Parathyroid adenoma (tissue), 2 donors: ENCODE data around the gene SHROOM1.

Source experiments
- H2AFZ ChIP-seq: fragments of 300-600 bp; sonication (generic); one replicate; pipeline ENCODE4 v1.7.0; 2017; ENCODE audit warnings: antibody characterized with exemption, mild to moderate bottlenecking
- H3K27ac ChIP-seq: fragments of 300-600 bp; sonication (generic); one replicate; pipeline ENCODE4 v1.7.0; 2017
- H3K27me3 ChIP-seq: fragments of 300-600 bp; sonication (generic); one replicate; pipeline ENCODE4 v1.7.0; 2017; ENCODE audit warnings: low read length; ENCODE audit not compliant: control insufficient read depth, insufficient read depth
- H3K36me3 ChIP-seq: fragments of 300-600 bp; sonication (generic); one replicate; pipeline ENCODE4 v1.7.0; 2017; ENCODE audit warnings: low read length; ENCODE audit not compliant: control insufficient read depth, insufficient read depth
- H3K4me1 ChIP-seq: fragments of 300-600 bp; sonication (generic); one replicate; pipeline ENCODE4 v1.7.0; 2017; ENCODE audit warnings: control low read depth
- H3K4me2 ChIP-seq: fragments of 300-600 bp; sonication (generic); one replicate; pipeline ENCODE4 v1.7.0; 2017; ENCODE audit warnings: low read length
- H3K4me3 ChIP-seq: fragments of 300-600 bp; sonication (generic); one replicate; pipeline ENCODE4 v1.7.0; 2017; ENCODE audit warnings: low read depth, low read length
- H3K79me2 ChIP-seq: fragments of 300-600 bp; sonication (generic); one replicate; pipeline ENCODE4 v1.7.0; 2017; ENCODE audit warnings: control low read depth
- H3K9ac ChIP-seq: fragments of 300-600 bp; sonication (generic); one replicate; pipeline ENCODE4 v1.7.0; 2017; ENCODE audit warnings: mild to moderate bottlenecking
- H3K9me3 ChIP-seq: fragments of 300-600 bp; sonication (generic); one replicate; pipeline ENCODE4 v1.7.0; 2017; ENCODE audit warnings: low read length; ENCODE audit not compliant: control insufficient read depth
- CTCF ChIP-seq: fragments of 300-600 bp; sonication (generic); IDR thresholded peaks from one replicate; pipeline ENCODE4 v1.7.0; 2017; ENCODE audit warnings: antibody characterized with exemption, mild to moderate bottlenecking
- donor health status: primary hyperparathyroidism.

Gene SHROOM1

GRCh38 chr5:132823481-132824050 is 6.9 kb downstream of the SHROOM1 start:
- no peak for TF ChIP-seq CTCF
- Histone ChIP-seq H2AFZ (no peak overlapping the region), H3K79me2 (no peaks in the 10 kb centered on the region), H3K4me1 (no peaks in the 10 kb centered on the region), H3K4me2 (no peak overlapping the region), H3K27ac (no peak overlapping the region), H3K9me3 (no peaks in the 10 kb centered on the region), H3K4me3 (no peak overlapping the region), H3K9ac (no peak overlapping the region), H3K27me3 (no peaks in the 10 kb centered on the region), H3K36me3 (no peaks in the 10 kb centered on the region)

DNA sequence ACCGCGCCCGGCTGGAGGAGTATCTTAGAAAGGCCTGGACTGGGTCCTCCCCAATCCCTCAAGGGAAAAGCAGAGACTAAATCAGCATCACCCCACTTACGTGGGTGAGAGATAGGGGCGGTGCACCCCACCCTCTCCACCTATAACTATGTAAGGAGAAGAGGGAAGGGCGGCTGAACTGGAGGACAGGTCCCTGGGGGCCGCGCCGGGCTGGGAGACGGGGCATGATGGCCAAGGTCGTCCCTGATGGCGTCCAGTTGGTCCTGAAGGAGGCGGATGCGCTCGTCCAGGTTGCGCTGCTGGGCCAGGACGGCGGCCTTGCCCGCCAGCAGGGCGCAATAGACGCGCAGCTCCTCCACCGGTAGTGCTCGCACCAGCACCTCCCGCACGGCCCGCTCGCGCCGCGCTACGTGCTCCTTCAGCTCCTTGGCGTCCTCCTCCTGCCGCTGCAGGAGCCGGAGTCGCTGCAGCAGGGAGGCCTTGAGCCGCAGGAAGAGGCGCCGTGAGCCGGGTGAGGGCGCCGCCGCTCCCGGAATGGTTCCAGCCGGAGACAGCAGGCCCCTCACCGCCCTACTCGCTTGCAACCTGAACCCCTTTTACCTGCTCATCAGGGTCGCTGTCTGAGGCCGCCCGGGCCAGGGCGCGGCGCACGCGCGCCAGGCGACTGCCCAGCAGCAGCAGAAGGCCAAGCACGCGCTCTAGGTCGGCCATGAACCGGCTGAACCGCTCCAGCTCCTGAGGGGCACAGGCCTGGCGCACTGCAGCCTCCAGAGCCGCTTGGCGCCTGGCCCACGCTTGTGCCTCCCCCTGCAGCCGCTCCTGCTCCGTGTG is 7.6 kb downstream of the SHROOM1 start:
- Histone ChIP-seq H3K9ac (no peak overlapping the region), H3K9me3 (no peaks in the 10 kb centered on the region), H3K4me2 (no peak overlapping the region), H3K27me3 (no peaks in the 10 kb centered on the region), H3K36me3 (no peaks in the 10 kb centered on the region), H2AFZ (no peak overlapping the region), H3K27ac (no peak overlapping the region), H3K4me1 (no peaks in the 10 kb centered on the region), H3K4me3 (no peak overlapping the region), H3K79me2 (no peaks in the 10 kb centered on the region)
- TF ChIP-seq CTCF, result no peak

DNA sequence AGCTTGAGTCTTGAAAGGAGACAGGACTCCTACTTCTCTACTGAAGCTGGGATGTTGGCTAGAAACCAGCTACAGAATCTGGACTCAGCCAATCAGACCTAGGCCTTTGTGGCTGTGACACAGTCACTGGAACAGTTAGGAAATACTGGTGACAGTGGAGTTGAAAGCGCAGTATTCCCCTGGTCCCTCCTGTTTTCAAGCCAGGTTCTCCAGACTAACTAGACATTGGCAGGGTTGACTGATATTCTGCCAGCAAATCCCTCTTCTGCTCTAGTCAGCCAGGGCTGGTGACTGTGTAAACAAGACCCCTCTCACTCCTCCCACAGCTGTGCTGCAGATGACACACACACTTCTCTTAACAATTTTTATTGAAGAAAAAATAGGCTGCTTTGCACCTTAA is 8.7 kb downstream of the SHROOM1 start:
- H3K27ac ChIP-seq, result no peak overlapping the region
- no peak for TF ChIP-seq CTCF
- H3K27me3 ChIP-seq, result no peaks in the 10 kb centered on the region
- no peak overlapping the region for H3K9ac ChIP-seq
- no peaks in the 10 kb centered on the region for H3K9me3 ChIP-seq
- no peaks in the 10 kb centered on the region for H3K36me3 ChIP-seq
- no peak overlapping the region for H2AFZ ChIP-seq
- no peaks in the 10 kb centered on the region for H3K4me1 ChIP-seq
- H3K79me2 ChIP-seq, result no peaks in the 10 kb centered on the region
- H3K4me2 ChIP-seq, result no peak overlapping the region
- no peak overlapping the region for H3K4me3 ChIP-seq

DNA sequence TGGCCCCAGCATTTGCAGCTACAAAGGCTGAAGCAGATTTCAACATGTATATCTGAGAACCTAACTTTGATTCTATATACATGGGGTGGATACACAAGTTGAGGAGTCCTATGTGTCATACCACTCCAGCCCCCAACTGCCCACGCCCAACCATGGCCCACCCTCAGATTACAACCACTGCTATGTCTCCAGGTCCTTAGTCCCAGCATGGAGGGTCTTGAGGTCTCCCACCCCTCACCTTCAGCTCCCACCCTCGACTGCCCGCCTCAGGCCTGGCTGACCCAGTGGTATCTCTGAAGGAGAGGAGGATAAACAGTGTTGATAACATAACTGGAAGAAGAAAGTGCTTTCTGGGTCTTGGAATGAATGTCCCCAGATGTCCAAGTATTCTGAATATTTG is 9.1 kb downstream of the SHROOM1 start:
- no peak overlapping the region for H2AFZ ChIP-seq
- no peaks in the 10 kb centered on the region for H3K36me3 ChIP-seq
- no peaks in the 10 kb centered on the region for H3K4me1 ChIP-seq
- no peak overlapping the region for H3K9ac ChIP-seq
- no peak for TF ChIP-seq CTCF
- no peaks in the 10 kb centered on the region for H3K9me3 ChIP-seq
- no peak overlapping the region for H3K4me3 ChIP-seq
- H3K27ac ChIP-seq, result no peak overlapping the region
- H3K27me3 ChIP-seq, result no peaks in the 10 kb centered on the region
- H3K79me2 ChIP-seq, result no peaks in the 10 kb centered on the region
- H3K4me2 ChIP-seq, result no peak overlapping the region
